ENCODE results near the gene CDH13.

DNA sequence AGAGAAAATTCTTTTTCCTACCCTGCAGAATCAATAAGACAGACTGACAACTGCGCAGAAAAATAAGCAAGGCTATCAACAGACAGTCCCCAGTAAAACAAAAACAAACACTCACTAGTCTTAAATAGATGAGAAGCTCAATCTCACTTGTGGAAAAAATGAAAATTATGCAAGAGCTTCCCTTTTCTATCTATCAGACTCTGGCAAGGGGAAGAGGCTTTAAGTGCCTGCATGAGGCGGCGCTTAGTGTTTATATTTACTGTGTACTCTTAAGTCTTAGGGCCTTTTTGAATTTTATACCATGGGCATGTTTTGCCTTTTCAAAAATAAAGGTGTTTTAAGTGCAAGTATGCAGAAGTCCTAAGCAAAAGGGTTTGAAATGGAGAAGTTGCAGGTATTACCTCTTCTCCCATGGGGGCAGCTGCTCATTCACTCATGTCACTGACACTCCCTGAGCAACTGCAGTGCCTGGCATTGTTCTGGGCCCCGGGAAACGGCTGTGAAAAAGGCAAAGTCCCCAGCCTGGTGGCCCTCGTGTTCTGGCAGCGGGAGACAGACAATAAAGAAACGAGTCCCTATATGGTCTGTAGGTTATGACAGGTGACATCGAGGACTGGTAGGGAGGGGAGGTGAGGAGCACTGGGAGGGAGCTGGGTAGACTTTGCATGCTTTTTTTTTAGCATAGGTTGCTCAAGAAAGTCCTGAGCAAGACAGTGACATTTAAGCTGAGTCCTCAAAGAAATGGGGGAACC is 1216.2 kb downstream of the CDH13 start:
- TF ChIP-seq, protein P1, sequence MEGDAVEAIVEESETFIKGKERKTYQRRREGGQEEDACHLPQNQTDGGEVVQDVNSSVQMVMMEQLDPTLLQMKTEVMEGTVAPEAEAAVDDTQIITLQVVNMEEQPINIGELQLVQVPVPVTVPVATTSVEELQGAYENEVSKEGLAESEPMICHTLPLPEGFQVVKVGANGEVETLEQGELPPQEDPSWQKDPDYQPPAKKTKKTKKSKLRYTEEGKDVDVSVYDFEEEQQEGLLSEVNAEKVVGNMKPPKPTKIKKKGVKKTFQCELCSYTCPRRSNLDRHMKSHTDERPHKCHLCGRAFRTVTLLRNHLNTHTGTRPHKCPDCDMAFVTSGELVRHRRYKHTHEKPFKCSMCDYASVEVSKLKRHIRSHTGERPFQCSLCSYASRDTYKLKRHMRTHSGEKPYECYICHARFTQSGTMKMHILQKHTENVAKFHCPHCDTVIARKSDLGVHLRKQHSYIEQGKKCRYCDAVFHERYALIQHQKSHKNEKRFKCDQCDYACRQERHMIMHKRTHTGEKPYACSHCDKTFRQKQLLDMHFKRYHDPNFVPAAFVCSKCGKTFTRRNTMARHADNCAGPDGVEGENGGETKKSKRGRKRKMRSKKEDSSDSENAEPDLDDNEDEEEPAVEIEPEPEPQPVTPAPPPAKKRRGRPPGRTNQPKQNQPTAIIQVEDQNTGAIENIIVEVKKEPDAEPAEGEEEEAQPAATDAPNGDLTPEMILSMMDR (conservative IDR thresholded peaks at IDR 0.05): no peak
- TF ChIP-seq ZFX (IDR thresholded peaks at IDR 0.05): no peak
